ENCODE measurements around the gene C1orf116. TPM values are rescaled to one million over a fixed set of nuclear protein-coding genes. Genes with fewer than 3 reads are reported as not detected.

The C1orf116 gene
- total RNA-seq, 1 experiment from 2014 or later = 0.52 TPM

Other genes starting within 250 kb of the C1orf116 start
- gene IL20, start 167.1 kb downstream of the C1orf116 start, total RNA-seq (2014; rRNA removed; shearing (Covaris generic)) = not detected in 2 replicates
- not detected in 2 replicates for gene IL24, start 135.3 kb downstream of the C1orf116 start, total RNA-seq (2014; rRNA removed; shearing (Covaris generic))
- gene FCMR, start 110.8 kb downstream of the C1orf116 start, total RNA-seq (2014; rRNA removed; shearing (Covaris generic)) = not detected in 2 replicates
- gene PIGR, start 86.3 kb downstream of the C1orf116 start, total RNA-seq (2014; rRNA removed; shearing (Covaris generic)) = 0.03 TPM in 1 of 2 replicates, not detected in the other
- gene FCAMR, start 62.3 kb downstream of the C1orf116 start, total RNA-seq (2014; rRNA removed; shearing (Covaris generic)) = not detected in 2 replicates
- 19.2 and 22.5 TPM in 2 replicates for gene YOD1, start 18.5 kb upstream of the C1orf116 start, total RNA-seq (2014; rRNA removed; shearing (Covaris generic))
- 12.7 and 16.6 TPM in 2 replicates for gene PFKFB2, start 20.5 kb upstream of the C1orf116 start, total RNA-seq (2014; rRNA removed; shearing (Covaris generic))
- not detected in 2 replicates for gene C4BPB, start 56.1 kb upstream of the C1orf116 start, total RNA-seq (2014; rRNA removed; shearing (Covaris generic))
- not detected in 2 replicates for gene C4BPA, start 71.5 kb upstream of the C1orf116 start, total RNA-seq (2014; rRNA removed; shearing (Covaris generic))